Left kidney (tissue), 2 donors: Measurements from ENCODE around the gene ST6GALNAC1. TPM values are rescaled to one million over a fixed set of nuclear protein-coding genes. Genes with fewer than 3 reads are reported as not detected.

Experiments used
- DNase-seq: peaks from one replicate; pipeline ENCODE4 v3.0.0-alpha.2; 2013
- polyA plus RNA-seq: library from polyadenylated mRNA; unstranded; fragments of 120-200 nt; gene quantifications from one replicate; pipeline ENCODE4 v1.2.1, GENCODE V29; 2013; ENCODE audit not compliant: insufficient read length

ST6GALNAC1 gene
- polyA plus RNA-seq, 1 donor, result 0.28 TPM

DNA sequence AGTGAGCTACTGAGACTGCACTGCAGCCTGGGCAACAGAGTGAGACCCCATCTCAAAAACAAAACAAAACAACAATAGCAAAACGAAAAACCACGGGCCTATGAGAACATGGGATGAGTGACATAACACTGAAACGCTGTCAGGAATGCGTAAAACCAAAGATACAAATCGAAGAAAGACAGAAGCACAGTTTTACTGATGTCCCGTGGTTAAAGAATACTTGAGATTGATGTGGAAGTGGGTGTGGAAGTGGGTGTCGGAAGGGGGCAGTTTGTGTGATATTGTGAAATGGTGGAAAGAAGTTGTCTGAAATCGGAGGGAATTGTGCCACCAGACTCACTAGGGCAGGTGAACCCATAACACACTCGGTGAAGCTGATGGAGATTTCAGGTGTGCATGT lies 67.4 kb downstream of the ST6GALNAC1 start:
- DNase-seq, result no peak

DNA sequence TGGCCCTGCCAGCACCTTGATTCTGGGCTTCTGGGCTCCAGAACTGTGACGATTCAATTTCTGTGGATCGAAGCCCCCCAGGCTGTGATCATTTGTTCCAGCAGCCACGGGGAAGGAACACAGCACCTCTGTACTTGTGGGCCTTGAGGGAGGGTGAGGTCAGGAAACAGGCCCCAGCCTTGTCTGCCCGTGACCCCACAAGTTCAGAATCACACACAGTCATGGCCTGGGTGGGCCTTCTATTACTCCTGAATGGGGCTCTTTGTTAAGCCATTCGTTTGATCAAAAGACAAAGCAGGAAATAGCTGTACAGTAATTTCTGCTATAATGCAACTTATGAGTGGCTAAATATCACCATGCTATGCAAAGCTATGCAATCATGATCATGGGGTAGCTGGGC lies 68.0 kb downstream of the ST6GALNAC1 start:
- no peak for DNase-seq

Other genes starting within 250 kb of the ST6GALNAC1 start
- gene UBE2O, start 190.6 kb downstream of the ST6GALNAC1 start, polyA plus RNA-seq, result 30.2 TPM
- 0.50 TPM for gene AANAT, start 176.2 kb downstream of the ST6GALNAC1 start, polyA plus RNA-seq
- gene RHBDF2, start 142.3 kb downstream of the ST6GALNAC1 start, polyA plus RNA-seq, result 6.8 TPM
- 11.0 TPM for gene CYGB, start 106.0 kb downstream of the ST6GALNAC1 start, polyA plus RNA-seq
- gene PRCD, start 103.7 kb downstream of the ST6GALNAC1 start, polyA plus RNA-seq, result 3.7 TPM
- 8.1 TPM for gene ST6GALNAC2, start 57.9 kb downstream of the ST6GALNAC1 start, polyA plus RNA-seq
- 87.4 TPM for gene MXRA7, start 67.2 kb upstream of the ST6GALNAC1 start, polyA plus RNA-seq
- 21.0 TPM for gene JMJD6, start 82.8 kb upstream of the ST6GALNAC1 start, polyA plus RNA-seq
- gene METTL23, start 83.1 kb upstream of the ST6GALNAC1 start, polyA plus RNA-seq, result 40.6 TPM
- gene SRSF2, start 93.6 kb upstream of the ST6GALNAC1 start, polyA plus RNA-seq, result 473 TPM
- gene MFSD11, start 94.4 kb upstream of the ST6GALNAC1 start, polyA plus RNA-seq, result 32.6 TPM
- 1.5 TPM for gene MGAT5B, start 224.6 kb upstream of the ST6GALNAC1 start, polyA plus RNA-seq